Loucy (cell line): ENCODE results near the gene KRTAP4-11.
A peak's percentile ranks its signal among the peaks of the same experiment; 100 is the strongest.

Experiments
- H2AFZ ChIP-seq: fragments of 200-600 bp; sonication (generic); 2 replicates; pipeline ENCODE4 v1.6.0; 2016; ENCODE audit warnings: antibody characterized with exemption, mild to moderate bottlenecking, low read length, moderate library complexity
- H3F3A ChIP-seq: fragments of 200-600 bp; 2 replicates; pipeline ENCODE4 v1.6.0; 2016; ENCODE audit warnings: antibody characterized with exemption, low read depth, mild to moderate bottlenecking
- H3K27me3 ChIP-seq: fragments of 200-600 bp; sonication (generic); 2 replicates; pipeline ENCODE4 v1.6.1; 2014; ENCODE audit warnings: low read length, mild to moderate bottlenecking; ENCODE audit not compliant: insufficient read depth, poor library complexity, severe bottlenecking
- H3K36me3 ChIP-seq: fragments of 200-600 bp; sonication (generic); 2 replicates; pipeline ENCODE4 v1.6.1; 2016; ENCODE audit warnings: low read length; ENCODE audit not compliant: insufficient read depth
- H3K4me1 ChIP-seq: fragments of 200-600 bp; sonication (generic); 2 replicates; pipeline ENCODE4 v1.5.1; 2014; ENCODE audit warnings: low read length, mild to moderate bottlenecking; ENCODE audit not compliant: insufficient read depth, poor library complexity, severe bottlenecking
- H3K4me2 ChIP-seq: fragments of 200-600 bp; sonication (generic); 2 replicates; pipeline ENCODE4 v1.6.0; 2014; ENCODE audit warnings: antibody characterized with exemption, low read length, low read depth, mild to moderate bottlenecking; ENCODE audit not compliant: poor library complexity, severe bottlenecking
- H3K4me3 ChIP-seq: fragments of 200-600 bp; sonication (generic); 2 replicates; pipeline ENCODE4 v1.5.1; 2014; ENCODE audit warnings: low read length, mild to moderate bottlenecking, mixed read lengths; ENCODE audit not compliant: poor library complexity, severe bottlenecking
- H3K79me2 ChIP-seq: fragments of 200-600 bp; sonication (generic); 2 replicates; pipeline ENCODE4 v1.6.1; 2014; ENCODE audit warnings: low read length; ENCODE audit not compliant: insufficient read depth
- H3K9ac ChIP-seq: fragments of 200-600 bp; sonication (generic); 2 replicates; pipeline ENCODE4 v1.6.0; 2014; ENCODE audit warnings: mild to moderate bottlenecking, low read depth, low read length, moderate library complexity; ENCODE audit not compliant: poor library complexity, severe bottlenecking
- H3K9me2 ChIP-seq: fragments of 200-600 bp; sonication (generic); replicated peaks from 2 replicates; pipeline ENCODE4 v1.6.1; 2016; ENCODE audit warnings: low read depth, low read length, mixed read lengths
- H3K9me3 ChIP-seq: fragments of 200-600 bp; sonication (generic); 2 replicates; pipeline ENCODE4 v1.6.1; 2014; ENCODE audit warnings: mild to moderate bottlenecking, antibody characterized with exemption, low read length, low read depth; ENCODE audit not compliant: insufficient read depth
- H4K20me1 ChIP-seq: fragments of 200-600 bp; sonication (generic); 2 replicates; pipeline ENCODE4 v1.6.0; 2014; ENCODE audit warnings: antibody characterized with exemption, low read length, mild to moderate bottlenecking; ENCODE audit not compliant: insufficient read depth, poor library complexity, severe bottlenecking
- CTCF ChIP-seq: fragments of 200-600 bp; sonication (generic); conservative IDR thresholded peaks from 2 replicates; pipeline ENCODE4 v1.5.1; 2014; ENCODE audit warnings: mild to moderate bottlenecking, antibody characterized with exemption, low read length
- EZH2phosphoT487 ChIP-seq: fragments of 200-600 bp; IDR thresholded peaks from 2 replicates; pipeline ENCODE4 v1.6.1; 2018; ENCODE audit warnings: antibody characterized with exemption, mild to moderate bottlenecking, moderate library complexity, borderline replicate concordance

Gene KRTAP4-11

GRCh38 chr17:41071606-41072360, 46.4 kb downstream of the KRTAP4-11 start:
- no peak overlapping the region for H3K9ac ChIP-seq
- H2AFZ ChIP-seq: peak overlapping the region; percentile 69; the same call in 1 of the 2 replicates
- H3K4me3 ChIP-seq: no peak overlapping the region
- H3K79me2 ChIP-seq: no peaks in the 10 kb centered on the region
- H4K20me1 ChIP-seq: no peaks in the 10 kb centered on the region
- TF ChIP-seq CTCF: no peak
- TF ChIP-seq EZH2phosphoT487: no peak
- H3K4me2 ChIP-seq: no peak overlapping the region
- H3K4me1 ChIP-seq: peaks cover 8% of the 10 kb centered on the region
- no peaks in the 10 kb centered on the region for H3K27me3 ChIP-seq
- H3K36me3 ChIP-seq: no peaks in the 10 kb centered on the region
- H3K9me3 ChIP-seq: no peaks in the 10 kb centered on the region
- H3F3A ChIP-seq: no peaks in the 10 kb centered on the region
- H3K9me2 ChIP-seq: no peaks in the 10 kb centered on the region

GRCh38 chr17:41069031-41069430, 49.1 kb downstream of the KRTAP4-11 start:
- H3K9ac ChIP-seq: no peak overlapping the region
- H2AFZ ChIP-seq: no peak overlapping the region
- H3K4me3 ChIP-seq: no peak overlapping the region
- no peaks in the 10 kb centered on the region for H4K20me1 ChIP-seq
- TF ChIP-seq CTCF (no peak), EZH2phosphoT487 (no peak)
- no peaks in the 10 kb centered on the region for H3K27me3 ChIP-seq
- H3K9me2 ChIP-seq: no peaks in the 10 kb centered on the region
- H3K79me2 ChIP-seq: no peaks in the 10 kb centered on the region
- H3F3A ChIP-seq: no peaks in the 10 kb centered on the region
- no peaks in the 10 kb centered on the region for H3K9me3 ChIP-seq
- no peaks in the 10 kb centered on the region for H3K36me3 ChIP-seq
- peaks cover 8% of the 10 kb centered on the region for H3K4me1 ChIP-seq
- H3K4me2 ChIP-seq: no peak overlapping the region

GRCh38 chr17:41067281-41067680, 50.9 kb downstream of the KRTAP4-11 start:
- Histone ChIP-seq H3K79me2 (no peaks in the 10 kb centered on the region), H2AFZ (no peak overlapping the region), H3F3A (no peaks in the 10 kb centered on the region), H3K9me3 (no peaks in the 10 kb centered on the region), H3K4me3 (no peak overlapping the region), H3K36me3 (no peaks in the 10 kb centered on the region), H3K9ac (no peak overlapping the region), H3K9me2 (no peaks in the 10 kb centered on the region), H3K27me3 (no peaks in the 10 kb centered on the region), H3K4me2 (no peak overlapping the region), H4K20me1 (no peaks in the 10 kb centered on the region), H3K4me1 (peaks cover 8% of the 10 kb centered on the region)
- no peak for TF ChIP-seq CTCF
- no peak for TF ChIP-seq EZH2phosphoT487
